Embryonic facial prominence (tissue), 1 donor: Measurements from ENCODE around the gene CCDC171.
"Not testable (repeated sequence)": the region's sequence is repeated elsewhere in the genome, so short reads cannot be mapped to it uniquely, and the experiment has no call there.

Experiments
- DNase-seq: peaks from one replicate; pipeline ENCODE4 v3.0.0-alpha.2; 2016; ENCODE audit errors: extremely low spot score

Gene CCDC171

DNA sequence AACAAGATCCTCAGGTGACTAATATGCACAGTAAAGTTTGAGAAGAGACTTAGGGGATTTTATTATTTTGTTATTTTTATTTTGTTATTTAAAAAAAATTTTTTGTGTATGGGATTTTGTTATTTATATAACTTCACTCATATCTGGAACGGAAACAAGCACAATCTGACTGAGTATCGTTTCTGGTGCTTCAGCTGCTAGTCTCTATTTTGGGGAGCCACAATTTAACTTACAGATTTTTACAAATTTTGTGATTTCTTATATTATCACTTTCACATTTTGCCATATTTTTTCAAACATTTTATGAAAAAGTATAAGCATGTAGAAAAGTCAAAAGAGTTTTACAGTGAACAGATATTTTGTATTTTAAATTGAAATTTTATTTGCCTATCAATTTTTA is 208.7 kb downstream of the CCDC171 start:
- no peak for DNase-seq

GRCh38 chr9:15763371-15763770 is 210.5 kb downstream of the CCDC171 start:
- DNase-seq, result no peak

DNA sequence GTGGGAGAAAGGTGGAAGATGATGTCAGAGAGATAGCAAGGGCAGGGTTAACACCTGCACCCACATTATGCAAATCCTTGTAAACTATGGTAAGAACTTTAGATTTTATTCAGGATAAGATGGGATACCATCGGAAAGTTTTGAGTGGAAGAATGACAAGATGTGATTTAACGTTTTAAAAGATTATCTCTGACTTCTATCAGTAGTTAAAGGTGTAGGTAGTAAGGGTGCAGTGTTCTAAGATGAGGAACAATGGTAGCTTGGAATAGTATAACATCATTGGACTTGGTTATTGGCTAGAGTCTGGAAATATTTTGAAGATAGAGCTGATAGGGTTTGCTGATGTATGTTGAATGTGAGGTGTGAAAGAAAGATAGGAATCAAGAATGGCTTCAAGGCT is 211.3 kb downstream of the CCDC171 start:
- DNase-seq, result no peak

- DNase-seq, result no peak
Observed at GRCh38 chr9:15769547-15769946, 216.7 kb downstream of the CCDC171 start.

DNA sequence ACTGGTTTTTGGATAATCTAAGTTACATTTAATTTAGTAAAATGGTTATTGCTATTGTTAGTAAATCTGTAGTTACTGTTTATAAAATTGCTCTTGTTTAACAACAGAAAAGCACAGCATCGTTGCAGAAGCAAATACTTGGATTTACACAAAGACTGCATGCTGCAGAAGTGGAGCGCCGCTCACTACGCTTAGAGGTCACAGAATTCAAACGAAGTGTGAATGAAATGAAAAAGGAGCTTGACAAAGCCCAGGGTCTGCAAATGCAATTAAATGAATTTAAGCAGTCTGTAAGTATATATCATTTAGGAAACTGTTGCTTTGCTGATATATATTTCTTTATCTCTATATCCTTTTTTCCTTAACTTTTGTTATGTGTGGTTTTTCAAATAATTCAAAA is 226.0 kb downstream of the CCDC171 start:
- no peak for DNase-seq

- DNase-seq, result no peak
Observed at GRCh38 chr9:15782106-15782505, 229.3 kb downstream of the CCDC171 start.

DNA sequence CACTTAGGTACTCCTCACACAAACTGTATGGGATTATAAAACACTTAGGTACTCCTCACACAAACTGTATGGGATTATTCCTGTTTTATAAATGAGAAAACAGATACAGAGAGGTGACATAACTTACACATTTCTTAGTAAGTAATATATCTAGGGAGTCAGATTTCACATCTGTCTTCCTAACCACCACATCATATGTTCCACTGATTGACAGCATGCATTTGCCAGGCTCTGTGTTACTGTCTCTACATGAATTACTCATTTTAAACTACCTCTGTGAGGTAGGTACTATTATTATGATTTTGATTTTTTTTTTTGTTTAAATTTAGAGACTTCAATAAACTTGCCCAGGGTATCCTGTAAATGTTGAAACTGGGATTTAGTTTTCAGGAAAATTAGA is 232.7 kb downstream of the CCDC171 start:
- DNase-seq, result no peak

GRCh38 chr9:15786616-15787015 is 233.8 kb downstream of the CCDC171 start:
- no peak for DNase-seq

- DNase-seq, result not testable (repeated sequence)
Observed at GRCh38 chr9:15810219-15810899, 257.5 kb downstream of the CCDC171 start.

DNA sequence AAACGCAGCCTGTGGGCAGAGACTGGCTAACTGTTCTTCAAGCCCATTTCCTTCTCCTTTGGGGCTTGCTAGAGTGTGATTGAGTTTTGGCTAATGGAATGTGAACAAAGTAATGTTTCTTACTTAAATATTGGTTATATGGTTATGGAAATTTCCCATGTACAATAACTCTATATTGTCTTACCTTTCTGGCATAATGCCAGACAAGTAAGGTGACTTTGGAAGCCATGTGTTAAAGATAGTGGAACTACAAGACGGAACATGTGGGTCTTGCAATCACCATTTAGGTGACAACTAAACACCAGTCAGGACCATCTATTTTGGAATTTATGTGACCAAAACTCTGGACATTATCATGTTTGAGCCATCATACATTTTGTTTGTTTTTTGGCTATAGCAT is 260.2 kb downstream of the CCDC171 start:
- DNase-seq, result no peak

- DNase-seq, result no peak
Observed at GRCh38 chr9:15824310-15824709, 271.5 kb downstream of the CCDC171 start.

DNA sequence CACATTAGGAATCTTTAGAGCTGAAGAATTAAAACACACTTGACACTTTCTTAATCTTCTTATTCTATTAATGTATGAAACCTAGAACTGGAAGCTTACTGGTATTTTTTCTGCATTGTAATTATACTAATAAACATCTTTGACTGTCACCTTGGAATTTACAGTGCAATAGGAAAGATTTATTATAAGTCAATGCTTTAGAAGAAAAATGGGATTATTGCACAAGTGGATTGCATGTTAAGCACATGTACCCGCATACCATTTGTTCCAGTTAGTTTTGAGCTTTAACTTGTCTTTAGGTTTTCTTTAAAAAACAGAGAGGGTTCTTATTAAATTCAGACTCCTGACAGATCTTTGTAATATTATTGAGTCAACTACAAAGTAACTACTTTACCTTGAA is 278.5 kb downstream of the CCDC171 start:
- DNase-seq, result no peak

GRCh38 chr9:15834541-15834940 is 281.7 kb downstream of the CCDC171 start:
- no peak for DNase-seq

- no peak for DNase-seq
Observed at GRCh38 chr9:15837079-15837679, 284.3 kb downstream of the CCDC171 start.

GRCh38 chr9:15842051-15842450 is 289.2 kb downstream of the CCDC171 start:
- DNase-seq, result no peak

- DNase-seq, result no peak
Observed at GRCh38 chr9:15843316-15843715, 290.5 kb downstream of the CCDC171 start.

- no peak for DNase-seq
Observed at GRCh38 chr9:15843931-15844330, 291.1 kb downstream of the CCDC171 start.

DNA sequence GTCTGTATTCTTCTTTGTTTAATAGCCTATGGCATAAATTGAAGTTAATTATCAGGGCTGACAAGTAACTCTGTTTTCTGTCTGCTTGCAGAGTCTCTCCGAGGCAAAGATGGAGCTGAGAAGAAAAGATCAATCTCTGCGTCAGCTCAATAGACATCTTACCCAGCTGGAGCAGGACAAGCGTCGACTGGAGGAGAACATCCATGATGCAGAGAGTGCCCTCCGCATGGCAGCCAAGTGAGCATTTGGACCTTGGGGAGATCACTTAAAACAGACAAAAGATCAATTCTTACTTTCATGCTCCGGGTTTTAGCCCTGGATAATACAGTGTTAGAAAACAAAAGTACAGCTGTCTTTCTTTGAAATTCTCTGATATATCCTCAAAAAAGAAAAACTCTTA is 293.8 kb downstream of the CCDC171 start:
- no peak for DNase-seq

GRCh38 chr9:15849871-15850270 is 297.0 kb downstream of the CCDC171 start:
- DNase-seq, result no peak

DNA sequence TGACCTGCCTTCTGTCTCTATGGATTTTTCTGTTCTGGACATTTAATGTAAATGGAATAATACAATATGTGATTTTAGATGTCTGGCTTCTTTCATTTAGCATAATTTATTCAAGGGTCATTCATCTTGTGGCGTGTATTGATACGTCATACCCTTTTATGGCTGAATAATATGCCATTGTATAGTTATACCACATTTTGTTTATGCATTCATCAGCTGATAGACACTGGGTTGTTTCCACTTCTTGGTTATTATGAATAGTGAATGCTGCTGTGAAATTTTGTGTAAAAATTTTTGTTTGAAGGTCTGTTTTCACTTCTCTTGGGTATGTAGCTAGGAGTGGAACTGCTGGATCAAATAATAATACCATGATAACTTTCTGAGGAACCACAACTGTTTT is 298.9 kb downstream of the CCDC171 start:
- DNase-seq, result no peak

GRCh38 chr9:15856591-15856990 is 303.7 kb downstream of the CCDC171 start:
- no peak for DNase-seq

DNA sequence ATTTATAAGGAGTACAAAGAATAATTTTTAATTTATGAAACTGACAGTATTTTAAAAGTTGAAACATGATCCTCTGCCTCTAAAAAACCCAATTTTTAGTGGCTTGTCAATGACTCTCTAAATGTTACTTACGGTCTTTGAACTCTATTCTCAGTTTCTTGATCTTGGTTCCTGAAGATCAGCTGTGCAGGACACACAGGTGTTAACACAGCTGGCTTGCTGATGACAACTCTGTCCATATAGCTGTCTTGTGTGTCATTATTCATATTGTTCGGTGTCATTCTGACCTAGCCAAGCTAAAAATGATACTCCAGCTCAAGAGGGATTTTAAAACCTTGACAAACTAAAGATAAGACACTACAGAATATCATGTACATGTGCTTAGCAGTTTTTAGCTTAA is 314.5 kb downstream of the CCDC171 start:
- no peak for DNase-seq

DNA sequence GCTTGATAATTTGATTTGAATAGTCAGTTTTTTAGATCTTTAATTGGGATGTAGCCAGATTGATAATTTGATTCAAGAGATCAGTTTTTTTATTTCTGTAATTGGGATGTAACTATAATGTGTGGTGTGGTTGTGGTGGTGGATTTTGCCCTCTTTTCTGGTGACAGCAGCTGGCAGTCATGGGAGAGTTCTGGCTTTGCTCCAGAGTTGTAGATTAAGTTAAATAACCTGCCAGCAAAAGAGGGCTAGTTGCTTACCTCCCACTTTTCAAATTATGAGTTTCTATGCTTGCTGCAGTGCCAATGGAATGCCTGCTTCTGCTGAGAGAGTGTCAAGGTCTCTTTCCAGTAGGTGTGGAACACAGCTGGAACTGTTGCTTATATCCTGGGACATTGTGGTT is 315.1 kb downstream of the CCDC171 start:
- no peak for DNase-seq
